AG10803 (cell line): ENCODE results near the gene EIF1B.

ENCODE experiments used
- DNase-seq: peaks from one replicate; pipeline ENCODE4 v3.0.0; 2010; ENCODE audit warnings: low read depth
- H3K4me3 ChIP-seq: 2 replicates; pipeline ENCODE4 v1.5.1; 2011; ENCODE audit warnings: mild to moderate bottlenecking, low read length, control low read depth
- TF ChIP-seq, protein P1 (sequence below): conservative IDR thresholded peaks from 2 replicates; pipeline ENCODE4 v1.5.1; 2011; ENCODE audit warnings: mild to moderate bottlenecking, low read length, control low read depth, inconsistent platforms

The EIF1B gene

DNA sequence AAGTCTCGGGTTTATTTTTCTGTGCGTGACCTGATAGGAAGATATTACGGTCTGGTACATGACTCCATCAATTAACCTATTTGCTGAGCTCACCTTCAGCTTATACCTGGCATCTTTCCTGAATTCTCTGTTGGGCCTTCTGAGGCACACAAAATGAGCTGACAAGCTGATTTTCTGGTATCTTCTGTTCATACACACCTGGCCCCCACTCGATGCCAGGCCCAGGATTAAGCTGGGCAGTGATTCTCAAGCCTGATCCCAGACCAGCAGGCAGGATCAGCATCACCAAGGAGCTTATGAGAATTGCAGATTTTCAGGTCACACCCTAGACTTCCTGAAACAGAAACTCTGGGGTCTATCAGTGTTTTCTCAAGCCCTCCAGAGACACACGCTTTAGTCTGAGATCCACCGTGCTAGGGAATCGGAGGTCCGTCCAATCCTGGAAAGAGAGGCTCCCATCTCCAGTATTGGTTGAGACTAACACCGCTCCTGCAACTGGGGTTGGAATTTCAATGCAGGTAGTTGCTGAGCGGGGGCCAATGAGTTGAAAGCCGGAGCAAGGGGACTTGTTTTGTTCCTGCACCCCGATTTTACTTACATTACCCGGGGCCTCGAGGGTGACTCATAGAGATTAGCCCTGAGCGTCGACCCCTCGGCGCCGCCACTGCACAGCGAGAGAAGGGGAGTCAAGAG is 636 bp upstream of the EIF1B start:
- peak overlapping the region; percentile 62 for H3K4me3 ChIP-seq
- DNase-seq: no peak
- TF ChIP-seq, protein P1, sequence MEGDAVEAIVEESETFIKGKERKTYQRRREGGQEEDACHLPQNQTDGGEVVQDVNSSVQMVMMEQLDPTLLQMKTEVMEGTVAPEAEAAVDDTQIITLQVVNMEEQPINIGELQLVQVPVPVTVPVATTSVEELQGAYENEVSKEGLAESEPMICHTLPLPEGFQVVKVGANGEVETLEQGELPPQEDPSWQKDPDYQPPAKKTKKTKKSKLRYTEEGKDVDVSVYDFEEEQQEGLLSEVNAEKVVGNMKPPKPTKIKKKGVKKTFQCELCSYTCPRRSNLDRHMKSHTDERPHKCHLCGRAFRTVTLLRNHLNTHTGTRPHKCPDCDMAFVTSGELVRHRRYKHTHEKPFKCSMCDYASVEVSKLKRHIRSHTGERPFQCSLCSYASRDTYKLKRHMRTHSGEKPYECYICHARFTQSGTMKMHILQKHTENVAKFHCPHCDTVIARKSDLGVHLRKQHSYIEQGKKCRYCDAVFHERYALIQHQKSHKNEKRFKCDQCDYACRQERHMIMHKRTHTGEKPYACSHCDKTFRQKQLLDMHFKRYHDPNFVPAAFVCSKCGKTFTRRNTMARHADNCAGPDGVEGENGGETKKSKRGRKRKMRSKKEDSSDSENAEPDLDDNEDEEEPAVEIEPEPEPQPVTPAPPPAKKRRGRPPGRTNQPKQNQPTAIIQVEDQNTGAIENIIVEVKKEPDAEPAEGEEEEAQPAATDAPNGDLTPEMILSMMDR: no peak

DNA sequence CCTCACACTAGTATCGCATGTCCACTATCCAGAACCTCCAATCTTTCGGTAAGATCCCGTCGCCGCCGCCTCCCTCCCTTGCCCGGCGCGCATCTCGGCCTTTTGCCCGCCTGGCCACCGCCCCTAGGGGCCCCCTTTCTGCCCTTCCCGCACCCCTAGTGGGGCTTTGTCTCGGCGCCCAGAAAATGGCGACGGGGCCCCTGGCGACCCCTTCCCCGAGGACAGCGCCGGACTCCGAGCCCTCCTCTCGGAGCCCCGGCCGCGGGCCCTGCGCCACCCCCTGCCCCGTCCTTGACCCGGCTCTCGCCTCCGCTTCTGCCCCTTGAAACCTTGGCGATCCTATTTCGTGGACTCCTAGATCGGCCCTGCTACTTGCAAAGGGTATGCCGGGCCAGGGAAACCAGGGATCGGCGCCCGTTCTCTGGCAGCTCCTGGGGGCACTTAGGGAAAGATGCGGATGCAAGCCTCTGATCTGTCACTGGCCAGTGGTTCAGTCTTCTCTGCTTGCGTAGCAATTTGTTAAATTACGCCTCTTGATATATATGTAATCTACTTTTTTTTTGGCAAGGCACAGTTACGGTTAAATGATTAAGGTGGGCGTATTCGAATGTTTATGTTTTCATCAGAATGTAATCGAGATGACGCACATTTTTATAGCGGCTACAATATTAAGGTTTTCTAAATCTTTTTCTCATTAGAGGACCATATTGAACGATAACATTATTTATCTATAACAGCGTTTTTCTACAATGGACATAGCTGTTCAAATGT is 603 bp downstream of the EIF1B start:
- peak; percentile 58 for DNase-seq
- TF ChIP-seq, protein P1: no peak
- peak overlapping the region; percentile 79 for H3K4me3 ChIP-seq

DNA sequence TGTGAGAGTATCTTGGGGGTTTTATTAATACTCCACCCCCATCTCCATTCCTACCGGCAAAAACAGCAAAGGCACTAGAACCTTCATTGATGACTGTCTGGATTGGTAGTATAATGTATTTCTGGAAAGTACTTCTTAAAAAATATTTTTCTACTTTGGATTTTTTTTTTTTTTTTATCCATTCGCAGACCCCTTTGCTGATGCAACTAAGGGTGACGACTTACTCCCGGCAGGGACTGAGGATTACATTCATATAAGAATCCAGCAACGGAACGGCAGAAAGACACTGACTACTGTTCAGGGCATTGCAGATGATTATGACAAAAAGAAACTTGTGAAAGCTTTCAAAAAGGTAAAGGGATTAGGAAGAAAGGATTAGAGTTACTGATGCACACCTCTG is 1.2 kb downstream of the EIF1B start:
- DNase-seq: peak; percentile 57
- peak overlapping the region; percentile 79 for H3K4me3 ChIP-seq
- TF ChIP-seq, protein P1: no peak

DNA sequence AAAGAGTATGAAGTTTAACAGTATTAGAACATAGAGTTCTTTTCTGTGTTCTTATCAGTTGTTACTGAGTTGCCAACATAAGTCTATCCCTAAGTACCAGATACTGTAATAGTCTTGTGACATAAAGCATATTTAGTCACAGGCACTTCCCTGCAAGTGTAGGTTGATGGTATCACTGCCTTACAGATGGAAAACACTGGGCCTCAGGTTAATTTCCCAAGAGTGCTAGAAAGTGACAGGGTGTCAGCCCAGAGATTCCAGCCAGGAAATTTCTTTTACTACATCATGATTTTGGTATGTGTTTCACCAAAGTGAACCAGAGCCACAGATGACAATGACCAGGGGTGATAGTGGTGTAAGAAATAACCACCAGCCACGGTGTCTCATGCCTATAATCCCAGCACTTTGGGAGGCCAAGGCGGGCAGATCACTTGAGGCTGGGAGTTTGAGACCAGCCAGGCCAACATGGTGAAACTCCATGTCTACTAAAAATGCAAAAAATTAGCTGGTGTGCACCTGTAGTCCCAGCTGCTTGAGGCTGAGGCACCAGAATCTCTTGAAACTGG is 3.2 kb downstream of the EIF1B start:
- no peak overlapping the region for H3K4me3 ChIP-seq
- TF ChIP-seq, protein P1: no peak
- DNase-seq: peak; percentile 42

DNA sequence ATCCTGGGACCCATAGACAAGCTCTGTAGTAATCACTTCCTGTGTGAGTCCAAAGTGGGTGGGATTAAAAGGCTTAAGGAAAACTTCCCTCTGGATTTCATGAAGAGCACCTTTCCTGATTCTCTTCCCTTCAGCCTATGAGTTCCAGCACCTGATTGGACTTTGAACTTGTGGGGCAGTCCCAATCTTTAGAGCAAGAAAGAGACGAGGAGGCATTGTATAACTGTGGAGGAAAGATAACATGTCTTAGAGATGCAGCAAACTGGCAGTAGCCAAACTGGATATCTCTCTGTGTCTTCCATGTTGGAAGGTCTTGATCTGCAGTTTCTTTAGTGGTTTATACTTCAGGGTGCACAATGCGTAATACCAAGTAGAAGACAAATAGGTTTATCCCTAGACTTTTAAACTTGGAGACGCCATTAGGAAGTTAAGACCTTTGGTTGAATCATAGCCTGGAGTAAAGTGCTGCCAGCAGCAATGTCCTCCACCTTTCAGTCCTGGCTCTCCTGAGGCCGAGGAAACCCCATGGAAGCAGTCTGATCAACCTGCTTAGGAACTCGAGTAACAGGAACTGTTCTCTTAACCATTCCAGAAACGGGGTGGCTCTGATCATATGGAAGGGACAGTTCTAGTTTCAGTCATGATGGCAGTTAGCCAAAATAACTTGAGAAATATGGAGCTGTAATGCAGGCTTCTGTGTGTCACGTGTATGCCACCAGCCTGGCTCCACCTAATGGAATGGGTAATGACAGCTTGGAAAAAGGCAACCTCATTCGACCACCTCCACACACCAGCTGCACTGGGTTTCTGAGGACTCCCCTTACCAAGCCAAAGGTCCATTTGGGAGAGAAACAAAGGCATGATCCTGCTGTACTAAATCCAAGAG is 4.7 kb downstream of the EIF1B start:
- peak; percentile 33 for DNase-seq
- TF ChIP-seq, protein P1: no peak
- no peak overlapping the region for H3K4me3 ChIP-seq

DNA sequence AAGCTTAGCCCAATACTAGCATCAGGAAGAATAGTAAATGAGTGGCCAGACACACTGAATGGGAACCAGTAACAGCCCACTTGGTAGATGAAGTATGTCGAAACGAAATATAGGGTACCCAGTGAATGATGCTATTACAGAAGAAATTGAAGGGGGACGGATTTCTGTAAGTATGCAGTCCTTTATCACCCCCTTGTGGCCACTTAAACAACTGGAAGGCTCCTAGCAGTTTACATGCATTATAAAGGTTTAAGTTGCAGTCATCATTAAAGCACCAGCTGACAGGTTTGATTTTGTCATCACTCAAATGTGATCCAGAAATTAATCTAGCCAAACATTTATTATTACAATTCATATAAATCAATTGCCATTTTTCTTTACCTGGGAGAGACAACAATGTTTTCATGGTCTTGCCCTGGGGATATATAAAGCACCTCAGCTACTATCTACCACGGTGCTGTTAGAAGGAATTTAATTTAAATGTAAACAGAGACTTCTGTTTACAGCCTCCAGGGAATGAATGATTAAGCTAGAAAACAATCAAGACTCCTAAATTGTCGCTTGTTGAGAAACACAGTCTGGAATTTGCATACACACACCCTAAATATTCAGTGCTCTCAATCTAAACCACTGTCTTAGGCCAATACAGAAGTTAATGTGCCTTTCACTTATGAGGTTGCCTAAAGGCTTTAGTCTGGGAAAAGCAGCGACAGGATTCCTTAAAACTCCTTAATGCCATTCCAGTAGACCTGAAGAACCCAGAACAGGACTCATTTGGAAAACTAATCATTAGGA is 7.8 kb downstream of the EIF1B start:
- DNase-seq: peak; percentile 65
- H3K4me3 ChIP-seq: no peak overlapping the region
- TF ChIP-seq, protein P1: peak; percentile 89
